ENCODE data around the gene SH3BP4. TPM values are rescaled to one million over a fixed set of nuclear protein-coding genes. Genes with fewer than 3 reads are reported as not detected.

SH3BP4 gene, protein sequence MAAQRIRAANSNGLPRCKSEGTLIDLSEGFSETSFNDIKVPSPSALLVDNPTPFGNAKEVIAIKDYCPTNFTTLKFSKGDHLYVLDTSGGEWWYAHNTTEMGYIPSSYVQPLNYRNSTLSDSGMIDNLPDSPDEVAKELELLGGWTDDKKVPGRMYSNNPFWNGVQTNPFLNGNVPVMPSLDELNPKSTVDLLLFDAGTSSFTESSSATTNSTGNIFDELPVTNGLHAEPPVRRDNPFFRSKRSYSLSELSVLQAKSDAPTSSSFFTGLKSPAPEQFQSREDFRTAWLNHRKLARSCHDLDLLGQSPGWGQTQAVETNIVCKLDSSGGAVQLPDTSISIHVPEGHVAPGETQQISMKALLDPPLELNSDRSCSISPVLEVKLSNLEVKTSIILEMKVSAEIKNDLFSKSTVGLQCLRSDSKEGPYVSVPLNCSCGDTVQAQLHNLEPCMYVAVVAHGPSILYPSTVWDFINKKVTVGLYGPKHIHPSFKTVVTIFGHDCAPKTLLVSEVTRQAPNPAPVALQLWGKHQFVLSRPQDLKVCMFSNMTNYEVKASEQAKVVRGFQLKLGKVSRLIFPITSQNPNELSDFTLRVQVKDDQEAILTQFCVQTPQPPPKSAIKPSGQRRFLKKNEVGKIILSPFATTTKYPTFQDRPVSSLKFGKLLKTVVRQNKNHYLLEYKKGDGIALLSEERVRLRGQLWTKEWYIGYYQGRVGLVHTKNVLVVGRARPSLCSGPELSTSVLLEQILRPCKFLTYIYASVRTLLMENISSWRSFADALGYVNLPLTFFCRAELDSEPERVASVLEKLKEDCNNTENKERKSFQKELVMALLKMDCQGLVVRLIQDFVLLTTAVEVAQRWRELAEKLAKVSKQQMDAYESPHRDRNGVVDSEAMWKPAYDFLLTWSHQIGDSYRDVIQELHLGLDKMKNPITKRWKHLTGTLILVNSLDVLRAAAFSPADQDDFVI
- polyA plus RNA-seq (2011; rRNA removed), result 35.7 and 53.5 TPM in 2 replicates
- polyA plus RNA-seq (2012; cell fraction: cytosol; rRNA removed), result 15.5 and 20.8 TPM in 2 replicates
- 16.4 and 18.5 TPM in 2 replicates for polyA plus RNA-seq (2012; cell fraction: nucleus; rRNA removed)
- polyA plus RNA-seq (2017; fragmentation: RNase III; extraction: RNeasy Plus Mini Kit Qiagen cat#74134 plus additional on column Dnase treatment), result 22.6 to 25.2 TPM (median 23.4 TPM) in 3 replicates
- polyA minus RNA-seq (2011; rRNA and poly(A)+ RNA removed), result 62.5 and 67.6 TPM in 2 replicates

DNA sequence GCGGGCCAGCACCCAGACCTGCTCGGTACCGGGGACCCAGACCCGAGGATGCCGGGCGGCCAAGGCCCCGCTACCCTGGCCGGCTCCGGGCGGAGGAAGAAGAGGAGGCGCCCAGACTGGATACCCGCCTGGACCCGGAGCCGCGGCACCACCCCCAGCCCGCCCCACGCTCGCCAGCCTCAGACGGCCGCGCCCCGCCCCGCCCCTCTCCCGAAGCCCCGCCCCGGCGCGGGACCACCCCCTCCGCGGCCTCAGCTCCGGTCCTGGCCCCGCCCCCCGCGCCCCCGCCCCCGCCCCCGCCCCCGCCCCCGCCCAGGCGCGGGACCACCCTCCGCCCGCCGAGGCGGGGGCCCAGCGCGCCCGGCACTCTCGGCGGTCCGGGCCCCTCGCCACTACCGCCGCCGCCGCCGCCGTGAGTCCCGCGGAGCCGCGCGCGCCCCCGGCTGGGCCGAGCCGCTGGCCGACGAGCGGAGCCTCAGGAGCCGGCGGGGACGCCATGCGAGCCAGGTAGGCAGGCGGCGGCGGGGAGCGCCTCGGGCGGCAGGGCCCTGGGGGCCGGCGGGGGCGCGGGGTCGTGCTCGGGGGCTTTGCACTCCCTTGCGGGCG is at the start of gene SH3BP4:
SH3BP4 (plus strand) TSS at position 354 of the 606 bp plus-strand sequence. CDS start 82,986 bp downstream, outside the sequence.
- TF ChIP-seq POLR2AphosphoS2 (conservative IDR thresholded peaks at IDR 0.05; ENCODE audit: low read length) (no peak), ZSCAN20 (CRISPR knock-in tag; IDR thresholded peaks at IDR 0.05) (no peak), JUN (IDR thresholded peaks at IDR 0.05) (peak in 1 of 2 experiments; percentile 58; a peak in 3 of 5 replicates), RNF2 (IDR thresholded peaks at IDR 0.05; ENCODE audit: borderline replicate concordance, low read depth) (0 out of 2 replicates have a peak, but pooled peaks have one; percentile 10)
- TF ChIP-seq, protein P1, sequence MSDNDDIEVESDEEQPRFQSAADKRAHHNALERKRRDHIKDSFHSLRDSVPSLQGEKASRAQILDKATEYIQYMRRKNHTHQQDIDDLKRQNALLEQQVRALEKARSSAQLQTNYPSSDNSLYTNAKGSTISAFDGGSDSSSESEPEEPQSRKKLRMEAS (IDR thresholded peaks at IDR 0.05), result no peak
- ChIA-PET POLR2A (interaction anchor here (0.5 to 1.3 kb wide), 8 partner anchors 29 to 880 kb away, joined by 3 to 7 read pairs (median 4); no protein-coding TSS in a partner anchor), CTCF (no interaction called here)
- ATAC-seq, result peak; percentile 90 to 91
- peak; percentile 63 to 68 for DNase-seq (ENCODE audit: low read depth in 1 of 2, low spot score in 1 of 2)
- Histone ChIP-seq H3K4me2 (peak within 1 kb of the TSS; percentile 93), H3K4me3 (peak within 1 kb of the TSS; percentile 98), H3K4me1 (peaks cover 39% of the 10 kb centered on the region), H3K27ac (peak within 1 kb of the TSS; percentile 97 to 98), H3K9me3 (no peaks in the 10 kb centered on the region)
- no CpG with 5 or more reads among the region's 88 CpGs for WGBS (ENCODE audit: missing lambda C conversion rate)
- FAIRE-seq, result no peak

DNA sequence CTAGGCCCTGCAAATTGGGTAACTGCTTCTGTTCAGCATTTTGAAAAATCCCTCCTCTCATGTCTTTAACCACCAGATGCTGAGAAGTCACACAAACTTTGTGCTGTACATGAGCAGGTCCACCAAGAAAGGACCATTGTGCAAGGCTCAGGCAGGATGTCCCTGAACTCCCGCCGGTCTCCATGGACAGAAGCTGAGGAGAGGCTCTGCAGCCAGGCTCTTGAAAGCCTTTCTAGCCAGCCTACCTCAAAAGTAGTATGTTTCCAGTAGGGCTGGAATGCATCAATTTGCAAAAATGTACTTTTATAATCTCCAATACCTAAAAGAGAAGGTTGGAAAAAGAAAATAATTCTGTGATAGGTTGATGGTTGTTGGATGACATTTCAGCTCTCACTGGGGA is 47.0 kb upstream of the SH3BP4 start:
- Histone ChIP-seq H3K4me1 (no peaks in the 10 kb centered on the region), H3K9me3 (no peaks in the 10 kb centered on the region), H3K27ac (no peak overlapping the region), H3K4me3 (no peak overlapping the region), H3K4me2 (no peak overlapping the region)
- DNase-seq (ENCODE audit: low read depth in 1 of 2, low spot score in 1 of 2) (no peak), ATAC-seq (no peak), FAIRE-seq (no peak)
- ChIA-PET POLR2A (no interaction called here), CTCF (interaction anchor here (1.8 kb wide), 1 partner anchor 22 kb away, joined by 3 read pairs; no protein-coding TSS in a partner anchor)
- WGBS (ENCODE audit: missing lambda C conversion rate), result 89% methylated on average over 2 of the region's 2 CpGs
- TF ChIP-seq, protein P2, sequence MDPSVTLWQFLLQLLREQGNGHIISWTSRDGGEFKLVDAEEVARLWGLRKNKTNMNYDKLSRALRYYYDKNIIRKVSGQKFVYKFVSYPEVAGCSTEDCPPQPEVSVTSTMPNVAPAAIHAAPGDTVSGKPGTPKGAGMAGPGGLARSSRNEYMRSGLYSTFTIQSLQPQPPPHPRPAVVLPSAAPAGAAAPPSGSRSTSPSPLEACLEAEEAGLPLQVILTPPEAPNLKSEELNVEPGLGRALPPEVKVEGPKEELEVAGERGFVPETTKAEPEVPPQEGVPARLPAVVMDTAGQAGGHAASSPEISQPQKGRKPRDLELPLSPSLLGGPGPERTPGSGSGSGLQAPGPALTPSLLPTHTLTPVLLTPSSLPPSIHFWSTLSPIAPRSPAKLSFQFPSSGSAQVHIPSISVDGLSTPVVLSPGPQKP (IDR thresholded peaks at IDR 0.05; ENCODE audit: low read depth, low read length), result no peak
- no peak for TF ChIP-seq CBX2 (IDR thresholded peaks at IDR 0.05; ENCODE audit: borderline replicate concordance, low read depth)
- TF ChIP-seq, protein P3, sequence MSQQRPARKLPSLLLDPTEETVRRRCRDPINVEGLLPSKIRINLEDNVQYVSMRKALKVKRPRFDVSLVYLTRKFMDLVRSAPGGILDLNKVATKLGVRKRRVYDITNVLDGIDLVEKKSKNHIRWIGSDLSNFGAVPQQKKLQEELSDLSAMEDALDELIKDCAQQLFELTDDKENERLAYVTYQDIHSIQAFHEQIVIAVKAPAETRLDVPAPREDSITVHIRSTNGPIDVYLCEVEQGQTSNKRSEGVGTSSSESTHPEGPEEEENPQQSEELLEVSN (IDR thresholded peaks at IDR 0.05; ENCODE audit: borderline replicate concordance, low read depth), result no peak
- no peak for TF ChIP-seq POLR2AphosphoS2 (conservative IDR thresholded peaks at IDR 0.05; ENCODE audit: low read length)
- TF ChIP-seq ZC3H11A (IDR thresholded peaks at IDR 0.05), result no peak
- TF ChIP-seq EHMT2 (IDR thresholded peaks at IDR 0.05; ENCODE audit: low read depth), result no peak
- no peak for TF ChIP-seq HOXB13 (CRISPR knock-in tag; IDR thresholded peaks at IDR 0.05; ENCODE audit: low read depth)
- TF ChIP-seq, protein P4, sequence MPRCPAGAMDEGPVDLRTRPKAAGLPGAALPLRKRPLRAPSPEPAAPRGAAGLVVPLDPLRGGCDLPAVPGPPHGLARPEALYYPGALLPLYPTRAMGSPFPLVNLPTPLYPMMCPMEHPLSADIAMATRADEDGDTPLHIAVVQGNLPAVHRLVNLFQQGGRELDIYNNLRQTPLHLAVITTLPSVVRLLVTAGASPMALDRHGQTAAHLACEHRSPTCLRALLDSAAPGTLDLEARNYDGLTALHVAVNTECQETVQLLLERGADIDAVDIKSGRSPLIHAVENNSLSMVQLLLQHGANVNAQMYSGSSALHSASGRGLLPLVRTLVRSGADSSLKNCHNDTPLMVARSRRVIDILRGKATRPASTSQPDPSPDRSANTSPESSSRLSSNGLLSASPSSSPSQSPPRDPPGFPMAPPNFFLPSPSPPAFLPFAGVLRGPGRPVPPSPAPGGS (IDR thresholded peaks at IDR 0.05), result no peak
- TF ChIP-seq SMC3 (IDR thresholded peaks at IDR 0.05), result no peak
- TF ChIP-seq CBX8 (IDR thresholded peaks at IDR 0.05), result no peak
- no peak for TF ChIP-seq RFX5 (IDR thresholded peaks at IDR 0.05)
- TF ChIP-seq CHD4 (IDR thresholded peaks at IDR 0.05; ENCODE audit: borderline replicate concordance), result no peak
- TF ChIP-seq PHF8 (IDR thresholded peaks at IDR 0.05; ENCODE audit: borderline replicate concordance, low read depth), result no peak
- no peak for TF ChIP-seq EP300 (IDR thresholded peaks at IDR 0.05)
- no peak for TF ChIP-seq EHF (CRISPR knock-in tag; IDR thresholded peaks at IDR 0.05)
- TF ChIP-seq, protein P5, sequence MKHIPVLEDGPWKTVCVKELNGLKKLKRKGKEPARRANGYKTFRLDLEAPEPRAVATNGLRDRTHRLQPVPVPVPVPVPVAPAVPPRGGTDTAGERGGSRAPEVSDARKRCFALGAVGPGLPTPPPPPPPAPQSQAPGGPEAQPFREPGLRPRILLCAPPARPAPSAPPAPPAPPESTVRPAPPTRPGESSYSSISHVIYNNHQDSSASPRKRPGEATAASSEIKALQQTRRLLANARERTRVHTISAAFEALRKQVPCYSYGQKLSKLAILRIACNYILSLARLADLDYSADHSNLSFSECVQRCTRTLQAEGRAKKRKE (CRISPR knock-in tag; IDR thresholded peaks at IDR 0.05; ENCODE audit: low read depth), result no peak
- TF ChIP-seq SREBF2 (IDR thresholded peaks at IDR 0.05), result no peak
- no peak for TF ChIP-seq ZFP36 (IDR thresholded peaks at IDR 0.05; ENCODE audit: borderline replicate concordance, partially characterized antibody)
- TF ChIP-seq JUN (IDR thresholded peaks at IDR 0.05), result no peak

All from A549 (cell line).